LHCN-M2 (cell line): Measurements from ENCODE around the gene MTA2. TPM values are rescaled to one million over a fixed set of nuclear protein-coding genes. Genes with fewer than 3 reads are reported as not detected.

ENCODE experiments used
- DNase-seq: peaks from one replicate; pipeline ENCODE4 v3.0.0-alpha.2; 2012; ENCODE audit warnings: low read depth
- total RNA-seq: library from RNA; depleted of rRNA; stranded (reverse); fragments of >200 nt; gene quantifications from 2 replicates; pipeline ENCODE4 v1.2.3, GENCODE V29; 2014; rRNA removed

The MTA2 gene
- total RNA-seq, 1 experiment from 2014 or later = 149 TPM

- DNase-seq = peak; percentile 66
Measured at GRCh38 chr11:62547691-62548281, 53.9 kb downstream of the MTA2 start.

DNA sequence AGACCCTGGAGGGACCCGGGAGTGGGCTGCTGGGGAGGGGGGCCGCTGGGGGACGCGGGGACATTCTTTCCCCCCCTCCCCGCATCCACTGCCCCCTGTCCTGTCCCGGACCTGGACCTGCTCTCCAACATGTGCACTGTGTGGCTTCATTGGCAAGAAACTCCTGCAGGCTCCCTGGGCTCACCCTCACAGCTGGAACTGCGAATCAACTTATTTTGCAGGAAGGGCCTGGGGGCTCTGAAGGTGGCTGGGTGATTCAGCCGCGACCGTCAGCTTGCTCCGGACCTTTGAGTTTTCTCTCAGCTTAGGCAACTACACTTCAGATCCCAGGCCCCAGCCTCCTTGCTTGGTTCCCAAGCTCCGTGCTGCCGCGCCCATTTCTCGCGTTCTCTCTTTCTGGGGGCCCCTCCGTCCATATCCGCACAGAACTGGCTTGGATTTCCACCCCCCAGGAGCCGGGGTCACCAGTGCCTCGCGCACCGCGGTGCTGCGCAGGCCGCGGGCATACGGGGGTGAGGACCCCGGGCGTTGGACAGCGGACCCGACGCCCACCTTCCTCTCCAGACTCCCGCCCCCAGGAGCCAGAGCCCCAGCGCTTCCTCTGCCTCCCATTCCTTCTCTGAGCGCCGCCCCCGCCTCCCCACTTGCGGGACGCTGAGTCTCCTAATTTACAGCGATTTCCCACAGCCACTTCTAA lies 54.6 kb downstream of the MTA2 start:
- DNase-seq = peak; percentile 42

DNA sequence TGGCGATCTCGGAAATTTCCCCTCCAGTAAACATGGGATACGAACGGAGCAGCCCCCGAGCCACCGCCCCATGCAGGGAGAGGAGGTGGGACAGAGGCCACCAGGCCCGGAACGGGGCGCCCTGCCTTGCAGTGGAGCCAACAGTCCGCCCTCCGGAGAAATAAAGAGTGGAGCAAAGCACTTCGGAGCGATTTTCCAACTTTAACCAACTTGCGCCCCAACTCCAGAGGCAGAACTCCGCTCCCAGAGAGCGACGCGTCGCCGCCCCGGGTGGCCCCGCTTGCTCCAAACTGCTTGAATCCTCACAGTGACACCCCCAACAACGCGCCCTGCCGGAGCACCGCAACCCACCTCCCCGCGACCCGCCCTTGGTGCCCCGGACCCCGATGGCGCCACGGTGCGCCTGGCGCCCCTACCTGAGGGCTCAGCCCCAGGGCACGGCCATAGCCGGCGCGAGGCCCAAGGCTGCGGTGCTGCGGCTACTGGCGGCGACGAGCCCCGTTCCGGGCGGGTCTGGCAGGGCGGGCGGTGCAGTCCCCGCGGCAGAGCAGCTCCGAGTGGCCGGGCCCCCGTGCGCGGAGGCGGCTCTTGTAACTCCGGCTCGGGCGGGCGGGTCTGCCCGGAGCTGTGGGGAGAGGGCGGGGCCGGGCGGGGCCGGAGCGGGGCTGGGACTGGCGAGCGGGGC lies 55.3 kb downstream of the MTA2 start, which contains the start of gene AHNAK:
TSS of gene AHNAK (minus strand) at position 563 of the 685 bp plus-strand sequence. CDS start 10,708 bp downstream, outside the sequence.
- peak; percentile 52 for DNase-seq

GRCh38 chr11:62545437-62546243 lies 56.0 kb downstream of the MTA2 start:
- peak; percentile 94 for DNase-seq

DNA sequence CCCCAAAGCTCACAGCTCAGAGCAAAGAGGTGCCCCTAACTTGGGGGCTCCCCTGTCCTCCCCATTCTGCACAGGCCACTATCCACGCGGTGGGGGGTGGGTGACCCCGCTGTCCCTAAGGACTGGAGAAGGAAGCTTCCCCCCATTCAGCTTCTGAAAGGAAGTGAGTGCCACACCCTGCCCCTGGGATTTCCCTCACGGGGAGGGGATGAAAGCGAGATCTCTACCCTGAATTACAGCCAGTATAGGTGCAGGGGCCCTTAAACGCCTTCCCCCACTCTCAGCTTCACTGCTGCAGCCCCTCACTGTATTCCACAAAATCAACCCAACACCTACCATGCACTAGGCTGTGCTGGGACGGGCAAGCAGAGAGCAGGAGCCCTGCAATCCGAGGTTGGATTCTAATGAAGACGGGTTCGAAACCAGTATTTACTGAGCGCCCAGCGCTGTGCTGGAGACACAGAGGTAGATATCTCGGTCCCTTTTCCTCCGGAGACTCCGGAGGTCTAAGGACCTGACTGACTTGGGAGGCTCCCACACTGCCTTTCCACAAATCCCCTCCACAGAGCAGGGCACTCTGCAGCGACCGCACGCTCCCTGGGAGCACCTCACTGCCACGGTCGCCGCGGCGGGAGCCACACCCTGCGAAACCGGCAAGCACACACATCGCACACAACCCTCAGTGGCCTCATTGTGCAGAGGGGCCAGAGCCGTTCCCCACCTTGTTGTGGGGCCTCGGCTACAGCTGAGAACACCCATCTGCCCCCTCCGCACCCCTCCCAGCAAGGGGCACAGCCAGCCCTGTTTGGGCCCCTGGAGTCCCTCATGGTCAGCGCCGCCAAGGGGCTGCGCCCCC lies 56.9 kb downstream of the MTA2 start:
- peak; percentile 25 for DNase-seq

DNA sequence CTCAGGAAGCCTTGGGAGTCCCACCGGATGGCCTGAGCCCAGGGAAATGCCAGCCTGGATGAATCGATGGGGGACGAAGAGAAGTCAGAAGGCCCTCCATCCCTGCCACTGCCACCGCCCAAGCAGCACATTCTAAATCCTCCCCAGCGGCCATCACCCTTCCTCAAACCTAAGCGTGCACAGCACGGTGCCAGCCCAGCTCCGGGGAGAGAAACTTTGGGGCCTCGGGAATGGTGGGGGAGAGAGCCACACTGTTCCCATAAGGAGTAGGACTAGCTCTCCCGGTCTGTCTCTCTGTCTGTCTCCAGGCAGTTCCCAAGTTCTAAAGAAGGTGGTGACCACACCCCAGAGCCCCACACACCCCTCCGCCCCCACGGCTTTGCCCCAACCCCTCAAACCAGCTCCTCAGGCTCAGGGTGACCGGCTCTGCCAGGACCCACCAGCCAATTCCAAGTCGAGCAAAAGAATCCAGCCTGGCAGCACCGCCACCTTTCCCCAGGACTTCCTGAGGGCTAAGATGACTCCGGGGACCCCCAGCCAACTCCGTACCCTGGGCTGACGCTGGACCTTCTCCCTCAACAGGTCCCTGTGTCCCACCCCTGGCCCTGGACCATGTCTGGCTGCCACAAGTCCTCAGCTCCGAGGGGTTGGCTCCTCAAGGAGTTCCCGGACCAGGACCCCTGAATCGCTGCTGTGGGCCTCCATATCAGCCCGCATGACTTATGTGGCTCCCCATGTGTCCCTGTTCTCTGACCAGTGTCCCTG lies 57.8 kb downstream of the MTA2 start:
- DNase-seq = peak; percentile 22

Other genes with a start within 250 kb of the MTA2 start
- not detected in 2 replicates for gene SCGB1A1, start 182.8 kb downstream of the MTA2 start, total RNA-seq
- gene AHNAK, start 55.1 kb downstream of the MTA2 start, total RNA-seq = 313 and 332 TPM in 2 replicates
- 1,532 and 1,571 TPM in 2 replicates for gene EEF1G, start 28.0 kb downstream of the MTA2 start, total RNA-seq
- gene TUT1, start 10.3 kb downstream of the MTA2 start, total RNA-seq = 9.0 and 9.8 TPM in 2 replicates
- gene EML3, start 10.9 kb upstream of the MTA2 start, total RNA-seq = 41.5 and 46.8 TPM in 2 replicates
- gene ROM1, start 11.4 kb upstream of the MTA2 start, total RNA-seq = 8.9 and 10.3 TPM in 2 replicates
- gene B3GAT3, start 20.1 kb upstream of the MTA2 start, total RNA-seq = 74.1 and 92.8 TPM in 2 replicates
- 267 and 299 TPM in 2 replicates for gene GANAB, start 44.7 kb upstream of the MTA2 start, total RNA-seq
- gene INTS5, start 51.4 kb upstream of the MTA2 start, total RNA-seq = 27.9 and 28.1 TPM in 2 replicates
- 55.7 and 72.4 TPM in 2 replicates for gene C11orf98, start 63.3 kb upstream of the MTA2 start, total RNA-seq
- 3.2 and 8.7 TPM in 2 replicates for gene CSKMT, start 63.4 kb upstream of the MTA2 start, total RNA-seq
- gene UQCC3, start 69.8 kb upstream of the MTA2 start, total RNA-seq = 11.0 and 16.4 TPM in 2 replicates
- 3.7 and 4.7 TPM in 2 replicates for gene LBHD1, start 70.4 kb upstream of the MTA2 start, total RNA-seq
- gene UBXN1, start 77.2 kb upstream of the MTA2 start, total RNA-seq = 97.0 and 122 TPM in 2 replicates
- 41.4 and 68.1 TPM in 2 replicates for gene LRRN4CL, start 87.7 kb upstream of the MTA2 start, total RNA-seq
- gene BSCL2, start 105.6 kb upstream of the MTA2 start, total RNA-seq = 80.1 and 86.2 TPM in 2 replicates
- not detected in 2 replicates for gene GNG3, start 105.8 kb upstream of the MTA2 start, total RNA-seq
- gene HNRNPUL2, start 125.6 kb upstream of the MTA2 start, total RNA-seq = 8.7 and 14.4 TPM in 2 replicates
- 31.8 and 53.4 TPM in 2 replicates for gene TTC9C, start 126.6 kb upstream of the MTA2 start, total RNA-seq
- 6.7 and 9.2 TPM in 2 replicates for gene ZBTB3, start 152.3 kb upstream of the MTA2 start, total RNA-seq
- gene POLR2G, start 159.7 kb upstream of the MTA2 start, total RNA-seq = 82.5 and 86.6 TPM in 2 replicates
- gene TAF6L, start 169.5 kb upstream of the MTA2 start, total RNA-seq = 21.7 and 25.9 TPM in 2 replicates
- gene TMEM179B, start 185.5 kb upstream of the MTA2 start, total RNA-seq = 53.6 and 78.5 TPM in 2 replicates
- gene TMEM223, start 190.1 kb upstream of the MTA2 start, total RNA-seq = 26.9 and 32.6 TPM in 2 replicates
- 34.2 and 39.6 TPM in 2 replicates for gene NXF1, start 203.6 kb upstream of the MTA2 start, total RNA-seq
- gene STX5, start 230.2 kb upstream of the MTA2 start, total RNA-seq = 21.5 and 25.2 TPM in 2 replicates
- gene TEX54, start 231.0 kb upstream of the MTA2 start, total RNA-seq = not detected in 2 replicates
- 56.5 and 56.6 TPM in 2 replicates for gene WDR74, start 237.7 kb upstream of the MTA2 start, total RNA-seq